Psoas muscle (tissue), 8 donors: Measurements from ENCODE around the gene TALDO1. TPM values are rescaled to one million over a fixed set of nuclear protein-coding genes. Genes with fewer than 3 reads are reported as not detected.

Source experiments
- ATAC-seq, 4 donors: fragments of 200-7000 bp; cut with Tn5 transposase; one replicate each; pipeline ENCODE4 v1.9.1; 2020; ENCODE audit warnings: moderate library complexity in 3 of 4, mild to moderate bottlenecking in 2 of 4
- DNase-seq, 2 donors: peaks; one replicate each; pipeline ENCODE4 v3.0.0-alpha.2; 2020
- H3K27ac ChIP-seq: fragments of 200-600 bp; one replicate; pipeline ENCODE4 v1.8.0; 2022
- H3K27me3 ChIP-seq, 3 donors: fragments of 200-600 bp in 1 of 3; one replicate each; pipeline versions ENCODE4 v1.6.1 to v1.8.0; 2013 to 2022; ENCODE audit warnings: low read length in 2 of 3, mild to moderate bottlenecking in 2 of 3, moderate library complexity in 1 of 3; ENCODE audit not compliant: insufficient read depth in 3 of 3
- H3K36me3 ChIP-seq, 2 donors: fragments of 200-600 bp in 1 of 2; one replicate each; pipeline versions ENCODE4 v1.6.1 to v1.8.0; 2013 to 2022; ENCODE audit warnings: low read depth in 1 of 2, mild to moderate bottlenecking in 1 of 2, moderate library complexity in 1 of 2; ENCODE audit not compliant: insufficient read depth in 1 of 2
- H3K4me1 ChIP-seq: fragments of 200-600 bp; one replicate; pipeline ENCODE4 v1.8.0; 2022
- H3K4me3 ChIP-seq: fragments of 200-600 bp; one replicate; pipeline ENCODE4 v1.8.0; 2022; ENCODE audit warnings: mild to moderate bottlenecking
- H3K9me3 ChIP-seq: fragments of 200-600 bp; one replicate; pipeline ENCODE4 v1.8.0; 2022
- CTCF ChIP-seq: fragments of 200-600 bp; IDR thresholded peaks from one replicate; pipeline ENCODE4 v1.8.0; 2022; ENCODE audit warnings: antibody characterized with exemption
- WGBS, 3 donors: extraction: QIAGEN DNeasy Blood & Tissue Kit; methylation state at CpG; one replicate each; pipeline versions ENCODE4 v1.1.6 to v1.1.7; 2013; 5-methylcytosine and 5-hydroxymethylcytosine counted together
- intact Hi-C, 2 donors: fragments of 100-400 bp; cut with DNase I; formaldehyde crosslinking; loops; one replicate each; pipeline versions ENCODE4 v1.11.0 to v1.14.2; 2022
- polyA plus RNA-seq, 3 donors: library from polyadenylated mRNA; stranded (reverse); fragments of 200-250 nt; gene quantifications; one replicate each; pipeline ENCODE4 v1.2.3, GENCODE V29; 2013
- total RNA-seq, 4 donors: library from RNA; stranded (reverse); fragmentation: NEBNext Ultra II Directional in 2 of 4; extraction: Animal tissue kit (Norgen Biotek cat#: 25700) in 2 of 4; gene quantifications; one replicate each; pipeline versions ENCODE4 v1.2.1 to v1.2.4, GENCODE V29; 2021 to 2023
- donor health status: healthy with polysubstance abuse.
- donor health status: DM: no; HTN: no; CAD: no; lungs with moderate emphysema.
- donor health status: Bipolar disorder and iron deficiency.
- donor health status: healthy.
- donor health status: DM: yes; HTN: yes; CAD: no.
- donor health status: DM: no; HTN: no; CAD: no.
- donor health status: DM: no; HTN: no; CAD: no.
- donor health status: DM: yes; HTN: yes; CAD: no.

TALDO1 gene
- total and polyA plus RNA-seq, 7 donors, result 58.7 to 140 (median 77.7) TPM

- no peaks in the 10 kb centered on the region for H3K27me3 ChIP-seq
- no peak for ATAC-seq
- TF ChIP-seq CTCF, result no peak
- intact Hi-C loops, result no loop called here
- DNase-seq, result no peak
- H3K4me1 ChIP-seq, result peaks cover 4% of the 10 kb centered on the region
- peaks cover 0 to 89% of the 10 kb centered on the region in 2 donors for H3K36me3 ChIP-seq
- 94 to 95% (median 94%) methylated on average over 8 of the region's 8 CpGs for WGBS, 3 donors
- H3K27ac ChIP-seq, result no peak overlapping the region
- no peak overlapping the region for H3K4me3 ChIP-seq
- H3K9me3 ChIP-seq, result no peaks in the 10 kb centered on the region
These were observed 18.5 kb downstream of the TALDO1 start for GRCh38 chr11:765802-766091.

DNA sequence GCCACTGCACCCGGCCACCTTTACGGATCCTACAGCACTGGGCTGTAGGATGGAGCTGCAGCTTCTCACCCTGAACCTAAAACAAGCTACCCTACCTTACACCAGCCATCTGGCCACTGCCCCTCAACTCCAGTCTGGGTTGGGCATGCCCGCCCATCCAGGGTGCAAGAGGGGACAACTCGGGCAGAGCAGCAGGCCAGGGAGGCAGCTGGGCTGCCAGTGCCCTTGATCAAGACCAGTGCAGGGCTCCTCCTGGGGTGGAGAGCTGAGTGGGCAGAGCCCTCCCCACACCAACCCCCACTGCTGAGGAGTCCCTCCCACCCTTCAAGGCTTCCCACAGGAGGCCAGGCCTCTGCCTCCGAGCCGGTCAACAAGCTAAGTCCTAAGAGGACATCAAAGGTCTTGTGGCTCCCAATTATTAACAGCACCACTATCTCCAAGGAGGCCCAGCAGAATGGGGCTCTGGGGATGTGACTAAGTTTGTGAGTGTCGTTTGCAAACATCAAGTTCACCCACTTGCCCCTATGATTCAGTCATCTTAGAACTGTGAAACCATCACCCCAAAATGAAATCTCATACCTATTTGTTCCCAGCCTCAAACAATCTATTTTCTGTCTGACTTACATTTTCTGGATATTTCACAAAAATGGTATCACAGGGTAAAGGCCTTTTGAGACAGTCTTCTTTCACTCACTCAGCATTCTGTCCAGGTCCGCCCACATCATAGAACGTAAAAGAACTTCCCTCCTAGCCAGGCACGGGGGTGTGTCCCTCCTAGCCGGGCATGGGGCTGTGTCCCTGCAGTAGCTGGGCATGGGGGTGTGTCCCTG lies 19.1 kb downstream of the TALDO1 start:
- 76 to 82% (median 77%) methylated on average over 10 to 11 of the region's 11 CpGs for WGBS, 3 donors
- ATAC-seq, result no peak

GRCh38 chr11:766936-767210 lies 19.6 kb downstream of the TALDO1 start:
- 87 to 100% (median 90%) methylated on average over 2 of the region's 2 CpGs for WGBS, 3 donors
- peaks cover 0 to 89% of the 10 kb centered on the region in 2 donors for H3K36me3 ChIP-seq

More for the DNA sequence above, 19.1 kb downstream of the TALDO1 start:
- Histone ChIP-seq H3K4me1 (peaks cover 4% of the 10 kb centered on the region), H3K9me3 (no peaks in the 10 kb centered on the region), H3K36me3 (peaks cover 0 to 89% of the 10 kb centered on the region in 2 donors), H3K27ac (no peak overlapping the region), H3K4me3 (no peak overlapping the region), H3K27me3 (no peaks in the 10 kb centered on the region)
- TF ChIP-seq CTCF, result no peak
- DNase-seq, result no peak
- intact Hi-C loops, result no loop called here

GRCh38 chr11:767238-767637 lies 20.0 kb downstream of the TALDO1 start:
- intact Hi-C loops, result no loop called here
- no peaks in the 10 kb centered on the region for H3K9me3 ChIP-seq
- H3K4me1 ChIP-seq, result peaks cover 4% of the 10 kb centered on the region
- ATAC-seq (no peak), DNase-seq (no peak)
- peaks cover 0 to 89% of the 10 kb centered on the region in 2 donors for H3K36me3 ChIP-seq
- no peaks in the 10 kb centered on the region for H3K27me3 ChIP-seq
- 90 to 96% (median 94%) methylated on average over 11 of the region's 11 CpGs for WGBS, 3 donors
- no peak overlapping the region for H3K4me3 ChIP-seq
- H3K27ac ChIP-seq, result no peak overlapping the region
- no peak for TF ChIP-seq CTCF

More at GRCh38 chr11:766936-767210, 19.6 kb downstream of the TALDO1 start:
- no peak for TF ChIP-seq CTCF
- intact Hi-C loops, result no loop called here
- H3K4me1 ChIP-seq, result peaks cover 4% of the 10 kb centered on the region
- no peaks in the 10 kb centered on the region for H3K9me3 ChIP-seq
- H3K27me3 ChIP-seq, result no peaks in the 10 kb centered on the region
- ATAC-seq, result no peak
- no peak overlapping the region for H3K4me3 ChIP-seq
- no peak overlapping the region for H3K27ac ChIP-seq
- DNase-seq, result no peak
